HG02642 (cell line): ENCODE data around the gene DNASE1L2.

ENCODE experiments used
- ATAC-seq: cut with Tn5 transposase; IDR thresholded peaks from one replicate; pipeline ENCODE4 v1.9.1; 2021; ENCODE audit warnings: mild to moderate bottlenecking; ENCODE audit not compliant: unreplicated experiment, poor library complexity

Gene DNASE1L2

GRCh38 chr16:2236337-2237101 lies at the start of gene DNASE1L2:
Gene DNASE1L2 (plus strand): TSS chr16:2236444. CDS start chr16:2236817, 373 bp downstream.
- ATAC-seq: no peak

- ATAC-seq: no peak
These were observed 49.7 kb upstream of the DNASE1L2 start for GRCh38 chr16:2186505-2186904.

GRCh38 chr16:2187212-2187611 lies 49.0 kb upstream of the DNASE1L2 start:
- ATAC-seq: no peak

GRCh38 chr16:2188395-2188794 lies 47.8 kb upstream of the DNASE1L2 start:
- ATAC-seq: no peak

GRCh38 chr16:2189252-2189893 lies 46.9 kb upstream of the DNASE1L2 start:
- no peak for ATAC-seq

GRCh38 chr16:2190002-2190658 lies 46.1 kb upstream of the DNASE1L2 start:
- ATAC-seq: no peak

GRCh38 chr16:2190659-2191445 lies 45.4 kb upstream of the DNASE1L2 start:
- no peak for ATAC-seq

GRCh38 chr16:2191446-2191706 lies 44.9 kb upstream of the DNASE1L2 start:
- ATAC-seq: no peak

GRCh38 chr16:2194166-2194834 lies 41.9 kb upstream of the DNASE1L2 start:
- no peak for ATAC-seq

GRCh38 chr16:2194852-2195321 lies 41.4 kb upstream of the DNASE1L2 start:
- ATAC-seq: no peak

- no peak for ATAC-seq
These were observed 40.7 kb upstream of the DNASE1L2 start for GRCh38 chr16:2195322-2196161.

- ATAC-seq: no peak
These were observed 39.9 kb upstream of the DNASE1L2 start, which contains the start of gene CASKIN1 for GRCh38 chr16:2196162-2196980. Gene CASKIN1 (minus strand): TSS chr16:2196605. CDS start chr16:2196432, 173 bp downstream.

GRCh38 chr16:2196981-2197511 lies 39.2 kb upstream of the DNASE1L2 start:
- ATAC-seq: no peak

- no peak for ATAC-seq
These were observed 38.5 kb upstream of the DNASE1L2 start for GRCh38 chr16:2197765-2198164.

GRCh38 chr16:2198283-2198682 lies 38.0 kb upstream of the DNASE1L2 start:
- ATAC-seq: no peak

- no peak for ATAC-seq
These were observed 37.1 kb upstream of the DNASE1L2 start for GRCh38 chr16:2199095-2199494.

GRCh38 chr16:2199621-2200139 lies 36.6 kb upstream of the DNASE1L2 start:
- ATAC-seq: no peak

- ATAC-seq: no peak
These were observed 35.9 kb upstream of the DNASE1L2 start for GRCh38 chr16:2200313-2200712.
